B cell (primary cell): Measurements from ENCODE around the gene ARHGEF17.

Source experiments
- CTCF ChIP-seq: fragments of 200-600 bp; IDR thresholded peaks from one replicate; pipeline ENCODE4 v1.8.0; 2022; ENCODE audit warnings: antibody characterized with exemption, mild to moderate bottlenecking
- EZH2 ChIP-seq: IDR thresholded peaks from 2 replicates; pipeline ENCODE4 v1.6.1; 2012; ENCODE audit warnings: borderline replicate concordance, low read depth, mild to moderate bottlenecking, moderate library complexity, low read length; ENCODE audit not compliant: insufficient read depth, poor library complexity, severe bottlenecking

- no peak for TF ChIP-seq CTCF
- TF ChIP-seq EZH2: no peak
Measured at GRCh38 chr11:73387594-73388264, 79.7 kb downstream of the ARHGEF17 start.
